Tibial nerve (tissue), 4 donors: ENCODE data around the gene SLC5A6. TPM values are rescaled to one million over a fixed set of nuclear protein-coding genes. Genes with fewer than 3 reads are reported as not detected.

Experiments used
- DNase-seq, 2 donors: peaks; one replicate each; pipeline ENCODE4 v3.0.0-alpha.2; 2019; ENCODE audit warnings: low spot score in 2 of 2
- H3K27ac ChIP-seq, 4 donors: fragments of 200-600 bp; sonication (generic) in 3 of 4; one replicate each; pipeline ENCODE4 v1.5.1; 2017 to 2019; ENCODE audit warnings: mild to moderate bottlenecking in 1 of 4
- H3K27me3 ChIP-seq, 2 donors: fragments of 200-600 bp; sonication (generic) in 1 of 2; one replicate each; pipeline versions ENCODE4 v1.5.1 to v1.6.0; 2017 to 2019
- H3K36me3 ChIP-seq, 3 donors: fragments of 200-600 bp; sonication (generic); one replicate each; pipeline ENCODE4 v1.5.1; 2018 to 2019
- H3K4me1 ChIP-seq, 4 donors: fragments of 200-600 bp; sonication (generic) in 3 of 4; one replicate each; pipeline ENCODE4 v1.5.1; 2017 to 2019
- H3K4me3 ChIP-seq, 4 donors: fragments of 200-600 bp; sonication (generic) in 3 of 4; one replicate each; pipeline ENCODE4 v1.5.1; 2017 to 2019; ENCODE audit warnings: mild to moderate bottlenecking in 1 of 4, moderate library complexity in 1 of 4
- H3K9me3 ChIP-seq, 4 donors: fragments of 200-600 bp; sonication (generic) in 3 of 4; one replicate each; pipeline ENCODE4 v1.5.1; 2017 to 2019
- CTCF ChIP-seq, 5 experiments: fragments of 200-600 bp in 3 of 5; fragments of 450-650 bp in 2 of 5; sonication (generic) in 3 of 5; IDR thresholded peaks; one replicate each; pipeline ENCODE4 v1.5.1; 2016 to 2019; ENCODE audit warnings: antibody characterized with exemption in 5 of 5, mild to moderate bottlenecking in 3 of 5, moderate library complexity in 2 of 5
- EP300 ChIP-seq, 2 donors: sonication (generic); formaldehyde crosslinking; IDR thresholded peaks; one replicate each; pipeline ENCODE4 v1.6.1; 2017; ENCODE audit warnings: antibody characterized with exemption in 2 of 2, mild to moderate bottlenecking in 1 of 2
- POLR2A ChIP-seq, 2 donors: fragments of 450-650 bp; IDR thresholded peaks; one replicate each; pipeline ENCODE4 v1.6.1; 2017; ENCODE audit warnings: antibody characterized with exemption in 2 of 2, mild to moderate bottlenecking in 2 of 2, moderate library complexity in 2 of 2
- WGBS, 2 donors: methylation state at CpG; one replicate each; pipeline ENCODE4 v1.1.5; 2018; 5-methylcytosine and 5-hydroxymethylcytosine counted together
- total RNA-seq, 4 donors: library from RNA; depleted of rRNA; stranded (reverse); fragments of >200 nt; gene quantifications; one replicate each; pipeline ENCODE4 v1.1.0, GENCODE V29; 2016

Gene SLC5A6
- total RNA-seq, 4 donors from 2014 or later = 19.0 to 50.0 (median 41.5) TPM

- Histone ChIP-seq H3K9me3 (no peaks in the 10 kb centered on the region), H3K4me3 (no peak overlapping the region), H3K36me3 (peaks cover 6 to 71% (median 29%) of the 10 kb centered on the region in 3 donors), H3K27me3 (no peaks in the 10 kb centered on the region), H3K27ac (no peak overlapping the region), H3K4me1 (no peaks in the 10 kb centered on the region)
- TF ChIP-seq CTCF (IDR thresholded peaks at IDR 0.05) (no peak), EP300 (IDR thresholded peaks at IDR 0.05) (no peak), POLR2A (IDR thresholded peaks at IDR 0.05) (no peak)
- WGBS, 2 donors = 95 to 97% methylated on average over 16 of the region's 16 CpGs
- DNase-seq = no peak
Observed at GRCh38 chr2:27242614-27242951, 30.5 kb upstream of the SLC5A6 start.

GRCh38 chr2:27241761-27242613, 29.9 kb upstream of the SLC5A6 start:
- WGBS, 2 donors = 80 to 84% methylated on average over 23 to 24 of the region's 24 CpGs
- Histone ChIP-seq H3K4me3 (no peak overlapping the region), H3K27me3 (no peaks in the 10 kb centered on the region), H3K36me3 (peaks cover 6 to 77% (median 35%) of the 10 kb centered on the region in 3 donors), H3K27ac (no peak overlapping the region), H3K4me1 (no peaks in the 10 kb centered on the region), H3K9me3 (no peaks in the 10 kb centered on the region)
- no peak for DNase-seq
- TF ChIP-seq EP300 (IDR thresholded peaks at IDR 0.05) (no peak), POLR2A (IDR thresholded peaks at IDR 0.05) (no peak), CTCF (IDR thresholded peaks at IDR 0.05) (no peak)

- TF ChIP-seq POLR2A (IDR thresholded peaks at IDR 0.05) (no peak), EP300 (IDR thresholded peaks at IDR 0.05) (no peak), CTCF (IDR thresholded peaks at IDR 0.05) (no peak)
- no peak overlapping the region for H3K27ac ChIP-seq
- DNase-seq = no peak
- H3K9me3 ChIP-seq = no peaks in the 10 kb centered on the region
- H3K36me3 ChIP-seq = peaks cover 6 to 93% (median 43%) of the 10 kb centered on the region in 3 donors
- WGBS, 2 donors = 90 to 91% methylated on average over 9 of the region's 9 CpGs
- H3K4me3 ChIP-seq = no peak overlapping the region
- H3K4me1 ChIP-seq = no peaks in the 10 kb centered on the region
- H3K27me3 ChIP-seq = no peaks in the 10 kb centered on the region
Observed at GRCh38 chr2:27240406-27240805, 28.3 kb upstream of the SLC5A6 start.

- no peak for DNase-seq
- Histone ChIP-seq H3K27me3 (no peaks in the 10 kb centered on the region), H3K36me3 (peaks cover 6 to 100% (median 47%) of the 10 kb centered on the region in 3 donors), H3K4me1 (no peaks in the 10 kb centered on the region), H3K4me3 (no peak overlapping the region), H3K9me3 (no peaks in the 10 kb centered on the region), H3K27ac (no peak overlapping the region)
- TF ChIP-seq EP300 (IDR thresholded peaks at IDR 0.05) (no peak), CTCF (IDR thresholded peaks at IDR 0.05) (no peak), POLR2A (IDR thresholded peaks at IDR 0.05) (no peak)
- 99% methylated on average over 8 of the region's 8 CpGs; no CpG with 5 or more reads in 1 of the 2 donors for WGBS, 2 donors
Observed at GRCh38 chr2:27238976-27239375, 26.9 kb upstream of the SLC5A6 start.

GRCh38 chr2:27237341-27237945, 25.4 kb upstream of the SLC5A6 start:
- Histone ChIP-seq H3K4me1 (no peaks in the 10 kb centered on the region), H3K27me3 (no peaks in the 10 kb centered on the region), H3K27ac (no peak overlapping the region), H3K9me3 (no peaks in the 10 kb centered on the region), H3K36me3 (peaks cover 6 to 100% (median 54%) of the 10 kb centered on the region in 3 donors), H3K4me3 (no peak overlapping the region)
- no peak for DNase-seq
- 93 to 97% methylated on average over 15 of the region's 15 CpGs for WGBS, 2 donors
- no peak for TF ChIP-seq POLR2A (IDR thresholded peaks at IDR 0.05)
